ENCODE data around the gene AMH.

Gene AMH

DNA sequence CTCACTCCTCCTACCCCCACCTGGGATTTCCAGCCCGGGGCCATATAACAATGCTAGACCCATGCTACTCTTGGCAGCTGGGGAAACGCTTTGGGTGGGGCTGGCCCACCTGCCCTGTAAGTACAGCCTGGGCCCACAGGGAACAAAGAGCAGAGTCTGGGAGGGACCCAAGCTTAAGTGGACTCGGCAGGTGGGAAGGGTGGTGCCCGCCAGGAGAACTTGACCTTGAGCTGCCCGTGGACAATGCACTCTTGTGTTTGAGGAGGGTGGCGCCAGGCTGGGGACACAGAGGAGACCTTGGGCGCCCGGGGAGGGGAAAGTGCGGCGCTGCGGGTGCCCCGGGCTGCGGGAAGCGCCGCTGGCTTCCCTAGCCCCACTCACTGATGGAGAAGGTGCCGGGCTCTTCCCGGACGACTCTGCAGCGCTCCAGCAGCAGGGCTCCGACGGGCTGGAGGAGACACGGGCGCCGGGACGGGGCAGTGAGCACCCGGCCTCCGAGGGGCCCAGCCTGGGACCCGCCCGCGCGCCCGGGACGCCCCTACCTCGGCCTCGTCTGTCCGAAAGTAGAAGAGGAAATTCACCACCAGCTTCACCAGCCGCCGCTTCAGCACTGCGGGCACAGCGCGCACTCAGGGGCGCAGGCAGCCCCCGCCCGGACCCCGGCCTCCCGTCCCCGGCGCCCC is 13.6 kb upstream of the AMH start:
- no peak overlapping the region for H4K91ac ChIP-seq (ENCODE audit: low read depth, low read length, poor library complexity)
- peak overlapping the region; percentile 86 for H3K4me2 ChIP-seq (ENCODE audit: insufficient read depth, low read length, poor library complexity, severe bottlenecking)
- peaks cover 18 to 22% of the 10 kb centered on the region in 2 donors for H3K4me1 ChIP-seq (ENCODE audit: control insufficient read depth in 2 of 2, insufficient read depth in 1 of 2, low read depth in 1 of 2, low read length in 2 of 2)
- H3K79me1 ChIP-seq (ENCODE audit: low read depth, low read length): peaks cover 25% of the 10 kb centered on the region
- no peak overlapping the region for H3K27ac ChIP-seq (replicated peaks; ENCODE audit: low read length)
- peaks cover 23 to 61% of the 10 kb centered on the region in 2 donors for H3K36me3 ChIP-seq (replicated peaks in 1 of 2; ENCODE audit: control insufficient read depth in 2 of 2, insufficient read depth in 2 of 2, low read length in 2 of 2)
- no peak overlapping the region for H3K4ac ChIP-seq (ENCODE audit: low read length)
- H2BK5ac ChIP-seq (ENCODE audit: low read length): peak overlapping the region; percentile 91
- no peak overlapping the region for H2BK12ac ChIP-seq (ENCODE audit: low read length)
- H3K9ac ChIP-seq (ENCODE audit: low read depth, low read length, poor library complexity): peak overlapping the region; percentile 83
- no peaks in the 10 kb centered on the region for H3K9me3 ChIP-seq (replicated peaks in 1 of 2; ENCODE audit: control insufficient read depth in 2 of 2, insufficient read depth in 1 of 2, low read depth in 1 of 2, low read length in 2 of 2)
- peak overlapping the region; percentile 60 to 95 for H3K4me3 ChIP-seq (ENCODE audit: low read length in 2 of 2)
- H2BK15ac ChIP-seq (ENCODE audit: low read length): no peak overlapping the region
- peak overlapping the region; percentile 95 for H2AFZ ChIP-seq (ENCODE audit: low read length)
- no peak overlapping the region for H4K8ac ChIP-seq (ENCODE audit: low read depth, low read length)
- peak overlapping the region; percentile 94 for H2AK5ac ChIP-seq (ENCODE audit: low read depth, low read length)
- H2BK120ac ChIP-seq (ENCODE audit: low read depth, low read length): no peak overlapping the region
- peak overlapping the region; percentile 99 for H3K23ac ChIP-seq (ENCODE audit: low read depth, low read length, poor library complexity)
- H3K14ac ChIP-seq (ENCODE audit: low read length): peak overlapping the region; percentile 38
- no peak for DNase-seq (ENCODE audit: low spot score)
- WGBS, 2 donors (ENCODE audit: extremely low coverage in 2 of 2, insufficient read length in 2 of 2, insufficient replicate concordance in 1 of 2): no CpG with 5 or more reads among the region's 48 CpGs
- no peaks in the 10 kb centered on the region for H3K27me3 ChIP-seq (ENCODE audit: control insufficient read depth in 3 of 3, insufficient read depth in 3 of 3, low read depth in 1 of 3, low read length in 3 of 3)
- H3K18ac ChIP-seq (ENCODE audit: low read length): peak overlapping the region; percentile 95

DNA sequence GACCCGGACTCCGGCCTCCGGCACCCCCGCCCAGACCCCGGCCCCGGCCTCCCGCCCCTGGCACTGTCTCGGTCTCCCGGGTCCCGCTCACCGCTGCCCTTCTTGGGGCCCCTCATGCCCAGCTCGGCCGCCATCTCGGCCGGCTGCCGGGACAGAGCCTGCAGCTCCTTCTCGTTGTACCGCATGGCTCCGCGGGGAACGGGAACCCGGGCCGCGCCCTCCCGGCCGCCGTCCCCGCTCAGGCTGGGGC is 13.1 kb upstream of the AMH start:
- Histone ChIP-seq H2BK12ac (ENCODE audit: low read length) (no peak overlapping the region), H2AK5ac (ENCODE audit: low read depth, low read length) (no peak overlapping the region), H3K18ac (ENCODE audit: low read length) (peak overlapping the region; percentile 95), H3K4ac (ENCODE audit: low read length) (no peak overlapping the region), H4K91ac (ENCODE audit: low read depth, low read length, poor library complexity) (no peak overlapping the region), H3K23ac (ENCODE audit: low read depth, low read length, poor library complexity) (peak overlapping the region; percentile 99), H3K4me3 (ENCODE audit: low read length in 2 of 2) (peak overlapping the region; percentile 60 to 95), H3K36me3 (replicated peaks in 1 of 2; ENCODE audit: control insufficient read depth in 2 of 2, insufficient read depth in 2 of 2, low read length in 2 of 2) (peaks cover 20 to 61% of the 10 kb centered on the region in 2 donors), H3K79me1 (ENCODE audit: low read depth, low read length) (peaks cover 30% of the 10 kb centered on the region), H2BK120ac (ENCODE audit: low read depth, low read length) (no peak overlapping the region), H3K27ac (replicated peaks; ENCODE audit: low read length) (no peak overlapping the region), H2BK15ac (ENCODE audit: low read length) (no peak overlapping the region), H3K9ac (ENCODE audit: low read depth, low read length, poor library complexity) (no peak overlapping the region), H4K8ac (ENCODE audit: low read depth, low read length) (no peak overlapping the region), H2BK5ac (ENCODE audit: low read length) (peak overlapping the region; percentile 91), H3K9me3 (replicated peaks in 1 of 2; ENCODE audit: control insufficient read depth in 2 of 2, insufficient read depth in 1 of 2, low read depth in 1 of 2, low read length in 2 of 2) (no peaks in the 10 kb centered on the region), H3K4me2 (ENCODE audit: insufficient read depth, low read length, poor library complexity, severe bottlenecking) (peak overlapping the region; percentile 92), H3K27me3 (ENCODE audit: control insufficient read depth in 3 of 3, insufficient read depth in 3 of 3, low read depth in 1 of 3, low read length in 3 of 3) (no peaks in the 10 kb centered on the region), H3K4me1 (ENCODE audit: control insufficient read depth in 2 of 2, insufficient read depth in 1 of 2, low read depth in 1 of 2, low read length in 2 of 2) (peaks cover 23 to 27% of the 10 kb centered on the region in 2 donors), H2AFZ (ENCODE audit: low read length) (peak overlapping the region; percentile 95), H3K14ac (ENCODE audit: low read length) (no peak overlapping the region)
- no CpG with 5 or more reads among the region's 28 CpGs for WGBS, 2 donors (ENCODE audit: extremely low coverage in 2 of 2, insufficient read length in 2 of 2, insufficient replicate concordance in 1 of 2)
- DNase-seq (ENCODE audit: low spot score): no peak

DNA sequence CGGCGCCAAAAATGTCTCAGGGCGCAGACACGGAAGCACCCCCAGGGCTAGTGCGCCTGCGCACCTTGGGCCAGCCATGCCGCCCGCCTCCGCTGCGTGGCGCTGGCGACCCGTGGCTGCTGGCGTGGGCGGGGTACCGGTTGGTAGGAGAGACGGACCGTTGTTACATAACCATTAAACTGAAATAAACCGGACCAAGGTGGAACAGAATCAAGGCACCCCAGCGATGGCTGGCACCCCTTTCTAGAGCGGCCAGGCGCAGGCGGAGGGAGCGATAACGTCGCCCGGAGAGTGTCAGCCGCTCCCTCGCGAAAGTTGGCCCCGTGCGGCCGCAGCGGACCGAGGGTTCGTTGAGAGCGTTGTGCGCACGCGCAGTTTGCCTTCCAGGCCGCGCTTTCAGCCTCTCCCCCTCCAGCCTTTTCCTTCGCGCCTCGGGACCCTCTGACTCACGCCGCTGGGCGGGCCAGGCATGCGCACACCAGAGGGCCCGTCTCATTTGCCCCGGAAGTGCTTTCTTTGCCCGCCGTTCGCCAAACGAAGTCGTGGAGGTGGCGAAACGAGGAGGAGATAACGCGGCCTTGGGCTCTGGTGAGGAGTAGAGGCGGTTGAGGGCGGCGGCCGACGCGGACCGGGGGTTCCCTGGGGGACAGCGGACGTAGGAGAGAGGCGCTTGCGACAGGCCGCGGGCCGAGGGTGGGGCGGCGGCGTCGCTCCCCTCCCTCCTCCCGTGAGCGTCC is 12.6 kb upstream of the AMH start, which contains the start of the genes PLEKHJ1 and SF3A2:
TSS of gene PLEKHJ1 (minus strand) at position 16 of the 737 bp plus-strand sequence. CDS start 81 bp downstream, outside the sequence.
TSS of gene SF3A2 (plus strand) at position 511 of the 737 bp plus-strand sequence. CDS start 6,595 bp downstream, outside the sequence.
- peak within 1 kb of the TSS; percentile 87 for H3K14ac ChIP-seq (ENCODE audit: low read length)

More for the DNA sequence above, 12.6 kb upstream of the AMH start, which contains the start of the genes PLEKHJ1 and SF3A2:
- Histone ChIP-seq H3K36me3 (replicated peaks in 1 of 2; ENCODE audit: control insufficient read depth in 2 of 2, insufficient read depth in 2 of 2, low read length in 2 of 2) (peaks cover 17 to 61% of the 10 kb centered on the region in 2 donors), H2AFZ (ENCODE audit: low read length) (peak within 1 kb of the TSS; percentile 95), H2AK5ac (ENCODE audit: low read depth, low read length) (peak within 1 kb of the TSS; percentile 94), H3K4me3 (ENCODE audit: low read length in 2 of 2) (peak within 1 kb of the TSS; percentile 60 to 95), H3K4ac (ENCODE audit: low read length) (peak within 1 kb of the TSS; percentile 96), H2BK12ac (ENCODE audit: low read length) (peak within 1 kb of the TSS; percentile 52), H2BK120ac (ENCODE audit: low read depth, low read length) (no peak within 1 kb of the TSS), H3K23ac (ENCODE audit: low read depth, low read length, poor library complexity) (peak within 1 kb of the TSS; percentile 99), H3K9me3 (replicated peaks in 1 of 2; ENCODE audit: control insufficient read depth in 2 of 2, insufficient read depth in 1 of 2, low read depth in 1 of 2, low read length in 2 of 2) (no peaks in the 10 kb centered on the region), H4K91ac (ENCODE audit: low read depth, low read length, poor library complexity) (no peak within 1 kb of the TSS), H2BK15ac (ENCODE audit: low read length) (peak within 1 kb of the TSS; percentile 93), H3K27ac (replicated peaks; ENCODE audit: low read length) (peak within 1 kb of the TSS; percentile 97), H4K8ac (ENCODE audit: low read depth, low read length) (peak within 1 kb of the TSS; percentile 57), H3K27me3 (ENCODE audit: control insufficient read depth in 3 of 3, insufficient read depth in 3 of 3, low read depth in 1 of 3, low read length in 3 of 3) (no peaks in the 10 kb centered on the region), H3K4me2 (ENCODE audit: insufficient read depth, low read length, poor library complexity, severe bottlenecking) (peak within 1 kb of the TSS; percentile 92), H3K79me1 (ENCODE audit: low read depth, low read length) (peaks cover 32% of the 10 kb centered on the region), H3K18ac (ENCODE audit: low read length) (peak within 1 kb of the TSS; percentile 100), H2BK5ac (ENCODE audit: low read length) (peak within 1 kb of the TSS; percentile 91), H3K9ac (ENCODE audit: low read depth, low read length, poor library complexity) (peak within 1 kb of the TSS; percentile 97), H3K4me1 (ENCODE audit: control insufficient read depth in 2 of 2, insufficient read depth in 1 of 2, low read depth in 1 of 2, low read length in 2 of 2) (peaks cover 23 to 30% of the 10 kb centered on the region in 2 donors)
- no CpG with 5 or more reads among the region's 80 CpGs for WGBS, 2 donors (ENCODE audit: extremely low coverage in 2 of 2, insufficient read length in 2 of 2, insufficient replicate concordance in 1 of 2)
- DNase-seq (ENCODE audit: low spot score): peak; percentile 98
